GM21423 (cell line): Measurements from ENCODE around the gene ATAD5.
A peak's percentile ranks its signal among the peaks of the same experiment; 100 is the strongest.
"Not testable (repeated sequence)": the region's sequence is repeated elsewhere in the genome, so short reads cannot be mapped to it uniquely, and the experiment has no call there.

ENCODE experiments used
- ATAC-seq: cut with Tn5 transposase; IDR thresholded peaks from one replicate; pipeline ENCODE4 v1.9.1; 2021; ENCODE audit warnings: mild to moderate bottlenecking, moderate library complexity; ENCODE audit not compliant: unreplicated experiment

The ATAD5 gene

GRCh38 chr17:30906101-30906911, 74.5 kb downstream of the ATAD5 start, which contains the start of gene TEFM:
TEFM (minus strand) TSS chr17:30906238; CDS start chr17:30906198, 40 bp downstream.
- ATAC-seq: peak; percentile 88

- ATAC-seq: no peak
Observed at GRCh38 chr17:30908717-30909420, 77.1 kb downstream of the ATAD5 start.

GRCh38 chr17:30910151-30910550, 78.4 kb downstream of the ATAD5 start:
- ATAC-seq: not testable (repeated sequence)

- no peak for ATAC-seq
Observed at GRCh38 chr17:30913955-30914354, 82.2 kb downstream of the ATAD5 start.

- no peak for ATAC-seq
Observed at GRCh38 chr17:30915833-30916611, 84.3 kb downstream of the ATAD5 start.

GRCh38 chr17:30917050-30917449, 85.3 kb downstream of the ATAD5 start:
- no peak for ATAC-seq

- ATAC-seq: no peak
Observed at GRCh38 chr17:30920282-30920681, 88.5 kb downstream of the ATAD5 start.

GRCh38 chr17:30920683-30921543, 89.1 kb downstream of the ATAD5 start:
- no peak for ATAC-seq

- no peak for ATAC-seq
Observed at GRCh38 chr17:30921544-30922196, 89.9 kb downstream of the ATAD5 start, which contains the start of gene ADAP2. ADAP2 (plus strand) TSS chr17:30921945; CDS start chr17:30922015, 70 bp downstream.

GRCh38 chr17:30922235-30923030, 90.7 kb downstream of the ATAD5 start:
- no peak for ATAC-seq

GRCh38 chr17:30924341-30924740, 92.6 kb downstream of the ATAD5 start:
- no peak for ATAC-seq

- no peak for ATAC-seq
Observed at GRCh38 chr17:30926516-30926915, 94.8 kb downstream of the ATAD5 start.

- no peak for ATAC-seq
Observed at GRCh38 chr17:30927756-30928155, 96.0 kb downstream of the ATAD5 start.

- ATAC-seq: no peak
Observed at GRCh38 chr17:30928584-30928983, 96.8 kb downstream of the ATAD5 start.

GRCh38 chr17:30929081-30929633, 97.4 kb downstream of the ATAD5 start:
- no peak for ATAC-seq

GRCh38 chr17:30929861-30930260, 98.1 kb downstream of the ATAD5 start:
- not testable (repeated sequence) for ATAC-seq

- no peak for ATAC-seq
Observed at GRCh38 chr17:30930495-30930894, 98.7 kb downstream of the ATAD5 start.

- ATAC-seq: not testable (repeated sequence)
Observed at GRCh38 chr17:30931582-30931981, 99.8 kb downstream of the ATAD5 start.

GRCh38 chr17:30933966-30934365, 102.2 kb downstream of the ATAD5 start:
- ATAC-seq: no peak
